Gastrocnemius medialis (tissue), 4 donors: Measurements from ENCODE around the gene CACNG1. TPM values are rescaled to one million over a fixed set of nuclear protein-coding genes. Genes with fewer than 3 reads are reported as not detected.

Source experiments
- ATAC-seq, 2 donors: fragments of 150-250 bp; one replicate each; pipeline ENCODE4 v1.9.1; 2016
- DNase-seq, 2 donors: peaks; one replicate each; pipeline ENCODE4 v3.0.0-alpha.2; 2019
- H3K27ac ChIP-seq, 4 donors: fragments of 200-600 bp; sonication (generic); 1 replicate in 1 of 4; 2 replicates in 3 of 4; pipeline ENCODE4 v1.5.1; 2016 to 2018; ENCODE audit warnings: mild to moderate bottlenecking in 2 of 4, moderate library complexity in 1 of 4
- H3K27me3 ChIP-seq, 3 donors: fragments of 200-600 bp; sonication (generic) in 2 of 3; 1 replicate in 1 of 3; 2 replicates in 2 of 3; pipeline versions ENCODE4 v1.5.1 to v1.6.0; 2016 to 2019; ENCODE audit warnings: mild to moderate bottlenecking in 1 of 3, moderate library complexity in 1 of 3
- H3K36me3 ChIP-seq, 2 donors: fragments of 200-600 bp; sonication (generic) in 1 of 2; one replicate each; pipeline ENCODE4 v1.5.1; 2017 to 2018
- H3K4me1 ChIP-seq, 2 donors: fragments of 200-600 bp; sonication (generic) in 1 of 2; one replicate each; pipeline ENCODE4 v1.5.1; 2016 to 2017; ENCODE audit warnings: mild to moderate bottlenecking in 2 of 2
- H3K4me3 ChIP-seq, 4 donors: fragments of 200-600 bp; sonication (generic) in 3 of 4; 1 replicate in 1 of 4; 2 replicates in 3 of 4; pipeline ENCODE4 v1.5.1; 2016 to 2019; ENCODE audit warnings: mild to moderate bottlenecking in 2 of 4
- H3K9me3 ChIP-seq, 3 donors: fragments of 200-600 bp; sonication (generic) in 2 of 3; 1 replicate in 1 of 3; 2 replicates in 2 of 3; pipeline ENCODE4 v1.5.1; 2016 to 2019
- POLR2A ChIP-seq, 2 donors: fragments of 450-650 bp; IDR thresholded peaks; one replicate each; pipeline ENCODE4 v1.6.1; 2017; ENCODE audit warnings: antibody characterized with exemption in 2 of 2, mild to moderate bottlenecking in 2 of 2, moderate library complexity in 2 of 2
- in situ Hi-C, 4 donors: fragments of 200-750 bp; cut with MboI; loops; one replicate each; pipeline versions ENCODE4 v1.15.0 to v1.8.0; 2017; ENCODE audit warnings: low sequenced_read_pairs in 4 of 4
- intact Hi-C: fragments of 100-400 bp; cut with DNase I; formaldehyde crosslinking; loops from one replicate; pipeline ENCODE4 v1.15.1; 2023; ENCODE audit warnings: low total_unique reads
- total RNA-seq, 4 donors: library from RNA; depleted of rRNA; stranded (reverse); fragments of >200 nt; gene quantifications; one replicate each; pipeline versions ENCODE4 v1.1.0 to v1.2.3, GENCODE V29; 2016
- TF ChIP-seq, protein P1 (sequence below), 5 experiments: fragments of 450-650 bp in 3 of 5; fragments of 200-600 bp in 2 of 5; sonication (generic) in 2 of 5; IDR thresholded peaks in 4 of 5; conservative IDR thresholded peaks in 1 of 5; 1 replicate in 4 of 5; 2 replicates in 1 of 5; pipeline ENCODE4 v1.5.1; 2016 to 2019; ENCODE audit warnings: antibody characterized with exemption in 5 of 5, mild to moderate bottlenecking in 3 of 5, moderate library complexity in 3 of 5

CACNG1 gene
- total RNA-seq, 4 donors from 2014 or later: 120 to 203 (median 154) TPM

DNA sequence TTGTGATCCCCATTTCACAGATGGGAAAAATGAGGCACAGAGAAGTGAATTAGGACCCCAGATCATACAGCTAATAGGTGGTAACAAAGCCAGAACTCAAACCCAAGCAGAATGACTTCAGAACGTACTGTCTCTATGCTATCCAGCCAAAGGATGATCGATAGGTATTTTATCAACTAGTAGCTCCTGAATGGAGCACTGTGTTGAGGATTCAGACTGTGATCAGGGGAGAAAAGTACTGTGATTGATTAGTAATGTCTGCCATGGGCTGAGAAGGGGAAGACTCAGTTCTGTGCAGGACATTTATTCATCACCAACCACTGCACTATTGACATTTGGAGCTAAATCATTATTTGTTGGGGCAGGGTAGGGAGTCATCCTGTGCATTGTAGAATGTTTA, 41.1 kb upstream of the CACNG1 start:
- DNase-seq: no peak
- Histone ChIP-seq H3K9me3 (no peaks in the 10 kb centered on the region), H3K27ac (no peak overlapping the region), H3K4me1 (no peaks in the 10 kb centered on the region), H3K27me3 (no peaks in the 10 kb centered on the region), H3K36me3 (no peaks in the 10 kb centered on the region), H3K4me3 (no peak overlapping the region)
- in situ Hi-C loops (no loop called here), intact Hi-C loops (no loop called here)
- ATAC-seq: no peak
- TF ChIP-seq, protein P1, sequence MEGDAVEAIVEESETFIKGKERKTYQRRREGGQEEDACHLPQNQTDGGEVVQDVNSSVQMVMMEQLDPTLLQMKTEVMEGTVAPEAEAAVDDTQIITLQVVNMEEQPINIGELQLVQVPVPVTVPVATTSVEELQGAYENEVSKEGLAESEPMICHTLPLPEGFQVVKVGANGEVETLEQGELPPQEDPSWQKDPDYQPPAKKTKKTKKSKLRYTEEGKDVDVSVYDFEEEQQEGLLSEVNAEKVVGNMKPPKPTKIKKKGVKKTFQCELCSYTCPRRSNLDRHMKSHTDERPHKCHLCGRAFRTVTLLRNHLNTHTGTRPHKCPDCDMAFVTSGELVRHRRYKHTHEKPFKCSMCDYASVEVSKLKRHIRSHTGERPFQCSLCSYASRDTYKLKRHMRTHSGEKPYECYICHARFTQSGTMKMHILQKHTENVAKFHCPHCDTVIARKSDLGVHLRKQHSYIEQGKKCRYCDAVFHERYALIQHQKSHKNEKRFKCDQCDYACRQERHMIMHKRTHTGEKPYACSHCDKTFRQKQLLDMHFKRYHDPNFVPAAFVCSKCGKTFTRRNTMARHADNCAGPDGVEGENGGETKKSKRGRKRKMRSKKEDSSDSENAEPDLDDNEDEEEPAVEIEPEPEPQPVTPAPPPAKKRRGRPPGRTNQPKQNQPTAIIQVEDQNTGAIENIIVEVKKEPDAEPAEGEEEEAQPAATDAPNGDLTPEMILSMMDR (IDR thresholded peaks at IDR 0.05 in 4 of 5, conservative IDR thresholded peaks at IDR 0.05 in 1 of 5): no peak

- Histone ChIP-seq H3K27ac (no peak overlapping the region), H3K4me3 (no peak overlapping the region), H3K9me3 (no peaks in the 10 kb centered on the region), H3K4me1 (peaks cover 0 to 6% of the 10 kb centered on the region in 2 donors), H3K36me3 (no peaks in the 10 kb centered on the region), H3K27me3 (no peaks in the 10 kb centered on the region)
- no peak for TF ChIP-seq POLR2A (IDR thresholded peaks at IDR 0.05)
- TF ChIP-seq, protein P1 (IDR thresholded peaks at IDR 0.05 in 4 of 5, conservative IDR thresholded peaks at IDR 0.05 in 1 of 5): no peak
- in situ Hi-C loops (no loop called here), intact Hi-C loops (no loop called here)
- ATAC-seq (no peak), DNase-seq (no peak)
Measured at GRCh38 chr17:67004181-67004580, 40.2 kb upstream of the CACNG1 start.

DNA sequence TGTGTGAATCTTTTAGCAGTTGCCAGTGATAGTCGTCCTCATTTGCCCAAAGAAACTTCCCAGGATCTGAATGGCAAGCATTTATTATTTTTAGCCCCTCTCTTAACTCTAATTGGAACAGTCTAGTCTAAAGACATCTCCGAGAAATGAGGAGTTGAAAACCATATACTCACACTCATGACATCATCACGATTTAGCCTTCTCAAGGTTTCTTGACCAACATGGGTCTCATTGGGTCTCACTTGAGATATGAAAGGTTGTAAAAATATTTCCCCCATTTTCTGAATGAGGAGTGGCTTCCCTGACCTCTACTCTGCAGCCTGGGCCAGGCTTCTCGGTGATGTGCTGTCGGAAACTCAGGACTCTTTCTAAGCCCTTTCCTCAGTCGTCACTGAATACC, 37.1 kb upstream of the CACNG1 start:
- no peak overlapping the region for H3K4me3 ChIP-seq
- TF ChIP-seq, protein P1 (IDR thresholded peaks at IDR 0.05 in 4 of 5, conservative IDR thresholded peaks at IDR 0.05 in 1 of 5): no peak
- no peak for TF ChIP-seq POLR2A (IDR thresholded peaks at IDR 0.05)
- ATAC-seq (no peak), DNase-seq (no peak)
- H3K27me3 ChIP-seq: no peaks in the 10 kb centered on the region
- H3K36me3 ChIP-seq: no peaks in the 10 kb centered on the region
- H3K27ac ChIP-seq: no peak overlapping the region
- intact Hi-C loops: no loop called here
- in situ Hi-C loops: no loop called here
- H3K4me1 ChIP-seq: peaks cover 0 to 6% of the 10 kb centered on the region in 2 donors
- H3K9me3 ChIP-seq: no peaks in the 10 kb centered on the region

DNA sequence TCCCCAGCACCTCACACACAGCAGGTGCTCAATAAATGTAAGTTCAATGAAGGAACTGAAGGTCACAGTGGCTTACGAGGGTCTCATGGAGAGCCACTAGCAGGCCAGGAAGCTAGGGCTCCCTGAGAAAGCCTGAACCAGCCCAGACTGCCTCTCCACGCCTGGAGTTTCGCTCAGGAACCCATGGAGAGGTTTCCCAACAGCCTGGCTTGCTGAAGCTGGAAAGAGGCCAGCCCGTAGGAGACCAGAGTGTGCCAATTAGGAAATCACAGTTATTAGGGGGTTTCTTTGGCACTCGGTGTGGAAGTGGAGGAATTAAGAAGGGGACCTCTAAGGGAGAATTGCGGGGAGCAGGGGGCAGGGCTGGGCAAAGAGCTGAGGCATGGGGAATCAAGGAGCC, 36.3 kb upstream of the CACNG1 start:
- H3K4me3 ChIP-seq: no peak overlapping the region
- TF ChIP-seq POLR2A (IDR thresholded peaks at IDR 0.05): no peak
- TF ChIP-seq, protein P1 (IDR thresholded peaks at IDR 0.05 in 4 of 5, conservative IDR thresholded peaks at IDR 0.05 in 1 of 5): no peak
- no peak for DNase-seq
- H3K9me3 ChIP-seq: no peaks in the 10 kb centered on the region
- intact Hi-C loops (no loop called here), in situ Hi-C loops (no loop called here)
- no peak overlapping the region for H3K27ac ChIP-seq
- H3K27me3 ChIP-seq: no peaks in the 10 kb centered on the region
- H3K36me3 ChIP-seq: no peaks in the 10 kb centered on the region
- no peak for ATAC-seq
- H3K4me1 ChIP-seq: peaks cover 0 to 6% of the 10 kb centered on the region in 2 donors

- no peak overlapping the region for H3K4me3 ChIP-seq
- no peak overlapping the region for H3K27ac ChIP-seq
- intact Hi-C loops (no loop called here), in situ Hi-C loops (no loop called here)
- no peaks in the 10 kb centered on the region for H3K36me3 ChIP-seq
- H3K9me3 ChIP-seq: no peaks in the 10 kb centered on the region
- peaks cover 0 to 6% of the 10 kb centered on the region in 2 donors for H3K4me1 ChIP-seq
- no peak for DNase-seq
- no peak for ATAC-seq
- TF ChIP-seq POLR2A (IDR thresholded peaks at IDR 0.05): no peak
- TF ChIP-seq, protein P1 (IDR thresholded peaks at IDR 0.05 in 4 of 5, conservative IDR thresholded peaks at IDR 0.05 in 1 of 5): no peak
- H3K27me3 ChIP-seq: no peaks in the 10 kb centered on the region
Measured at GRCh38 chr17:67011527-67012175, 32.7 kb upstream of the CACNG1 start.
